GM12872 (cell line): ENCODE results near the gene FARP2.

ENCODE experiments used
- TF ChIP-seq, protein P1 (sequence below): IDR thresholded peaks from 3 replicates; pipeline ENCODE4 v1.5.1; 2011; ENCODE audit warnings: low read depth, mild to moderate bottlenecking, low read length, moderate library complexity; ENCODE audit not compliant: insufficient read depth

Gene FARP2, protein sequence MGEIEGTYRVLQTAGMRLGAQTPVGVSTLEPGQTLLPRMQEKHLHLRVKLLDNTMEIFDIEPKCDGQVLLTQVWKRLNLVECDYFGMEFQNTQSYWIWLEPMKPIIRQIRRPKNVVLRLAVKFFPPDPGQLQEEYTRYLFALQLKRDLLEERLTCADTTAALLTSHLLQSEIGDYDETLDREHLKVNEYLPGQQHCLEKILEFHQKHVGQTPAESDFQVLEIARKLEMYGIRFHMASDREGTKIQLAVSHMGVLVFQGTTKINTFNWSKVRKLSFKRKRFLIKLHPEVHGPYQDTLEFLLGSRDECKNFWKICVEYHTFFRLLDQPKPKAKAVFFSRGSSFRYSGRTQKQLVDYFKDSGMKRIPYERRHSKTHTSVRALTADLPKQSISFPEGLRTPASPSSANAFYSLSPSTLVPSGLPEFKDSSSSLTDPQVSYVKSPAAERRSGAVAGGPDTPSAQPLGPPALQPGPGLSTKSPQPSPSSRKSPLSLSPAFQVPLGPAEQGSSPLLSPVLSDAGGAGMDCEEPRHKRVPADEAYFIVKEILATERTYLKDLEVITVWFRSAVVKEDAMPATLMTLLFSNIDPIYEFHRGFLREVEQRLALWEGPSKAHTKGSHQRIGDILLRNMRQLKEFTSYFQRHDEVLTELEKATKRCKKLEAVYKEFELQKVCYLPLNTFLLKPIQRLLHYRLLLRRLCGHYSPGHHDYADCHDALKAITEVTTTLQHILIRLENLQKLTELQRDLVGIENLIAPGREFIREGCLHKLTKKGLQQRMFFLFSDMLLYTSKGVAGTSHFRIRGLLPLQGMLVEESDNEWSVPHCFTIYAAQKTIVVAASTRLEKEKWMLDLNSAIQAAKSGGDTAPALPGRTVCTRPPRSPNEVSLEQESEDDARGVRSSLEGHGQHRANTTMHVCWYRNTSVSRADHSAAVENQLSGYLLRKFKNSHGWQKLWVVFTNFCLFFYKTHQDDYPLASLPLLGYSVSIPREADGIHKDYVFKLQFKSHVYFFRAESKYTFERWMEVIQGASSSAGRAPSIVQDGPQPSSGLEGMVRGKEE

DNA sequence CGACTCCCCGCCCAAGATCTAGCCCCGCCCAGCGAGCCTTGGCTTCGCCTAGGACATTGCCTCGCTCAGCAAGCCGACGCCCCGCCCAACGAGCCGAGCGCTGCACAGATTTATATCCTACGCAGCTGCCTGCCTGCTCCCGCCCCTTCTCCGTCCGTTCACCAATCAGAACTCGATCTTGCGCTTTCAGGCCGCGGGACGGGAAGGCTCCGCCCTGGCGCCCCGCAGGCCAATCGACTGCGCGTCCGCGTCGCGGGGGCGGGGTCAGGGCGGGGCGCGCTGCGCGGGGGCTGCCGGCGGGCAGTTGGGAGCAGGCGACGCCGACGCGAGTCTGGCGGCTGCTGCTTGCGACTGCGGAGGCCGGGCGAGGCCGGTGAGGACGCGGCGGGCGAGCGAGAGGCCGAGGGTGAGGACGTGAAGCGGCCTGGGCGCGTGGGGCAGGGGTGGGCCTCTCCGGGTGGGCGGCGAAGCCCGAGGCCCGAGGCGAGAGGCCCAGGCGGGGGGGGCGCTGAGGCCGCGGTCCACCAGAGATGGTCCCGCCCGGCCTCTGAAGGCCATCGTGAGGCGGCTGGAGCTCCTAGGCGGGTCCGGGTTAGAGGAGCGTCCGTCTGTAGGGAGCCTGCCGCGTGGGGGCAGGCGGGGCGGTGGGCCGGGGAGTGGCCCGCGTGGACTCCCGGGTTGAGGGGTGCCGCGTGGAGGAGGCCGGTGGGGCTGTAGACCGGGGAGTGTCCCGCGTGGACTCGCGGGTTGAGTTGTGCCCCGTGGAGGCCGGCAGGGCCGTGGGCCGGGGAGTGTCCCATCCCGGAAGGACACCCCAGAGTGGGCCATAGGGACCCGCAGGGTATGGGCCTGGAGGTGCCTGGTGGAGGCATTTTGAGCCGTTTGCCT lies at the start of gene FARP2:
Gene FARP2 (plus strand): TSS at position 303 of the 888 bp plus-strand sequence. CDS start 16,823 bp downstream, outside the sequence.
- TF ChIP-seq, protein P1, sequence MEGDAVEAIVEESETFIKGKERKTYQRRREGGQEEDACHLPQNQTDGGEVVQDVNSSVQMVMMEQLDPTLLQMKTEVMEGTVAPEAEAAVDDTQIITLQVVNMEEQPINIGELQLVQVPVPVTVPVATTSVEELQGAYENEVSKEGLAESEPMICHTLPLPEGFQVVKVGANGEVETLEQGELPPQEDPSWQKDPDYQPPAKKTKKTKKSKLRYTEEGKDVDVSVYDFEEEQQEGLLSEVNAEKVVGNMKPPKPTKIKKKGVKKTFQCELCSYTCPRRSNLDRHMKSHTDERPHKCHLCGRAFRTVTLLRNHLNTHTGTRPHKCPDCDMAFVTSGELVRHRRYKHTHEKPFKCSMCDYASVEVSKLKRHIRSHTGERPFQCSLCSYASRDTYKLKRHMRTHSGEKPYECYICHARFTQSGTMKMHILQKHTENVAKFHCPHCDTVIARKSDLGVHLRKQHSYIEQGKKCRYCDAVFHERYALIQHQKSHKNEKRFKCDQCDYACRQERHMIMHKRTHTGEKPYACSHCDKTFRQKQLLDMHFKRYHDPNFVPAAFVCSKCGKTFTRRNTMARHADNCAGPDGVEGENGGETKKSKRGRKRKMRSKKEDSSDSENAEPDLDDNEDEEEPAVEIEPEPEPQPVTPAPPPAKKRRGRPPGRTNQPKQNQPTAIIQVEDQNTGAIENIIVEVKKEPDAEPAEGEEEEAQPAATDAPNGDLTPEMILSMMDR, result no peak

DNA sequence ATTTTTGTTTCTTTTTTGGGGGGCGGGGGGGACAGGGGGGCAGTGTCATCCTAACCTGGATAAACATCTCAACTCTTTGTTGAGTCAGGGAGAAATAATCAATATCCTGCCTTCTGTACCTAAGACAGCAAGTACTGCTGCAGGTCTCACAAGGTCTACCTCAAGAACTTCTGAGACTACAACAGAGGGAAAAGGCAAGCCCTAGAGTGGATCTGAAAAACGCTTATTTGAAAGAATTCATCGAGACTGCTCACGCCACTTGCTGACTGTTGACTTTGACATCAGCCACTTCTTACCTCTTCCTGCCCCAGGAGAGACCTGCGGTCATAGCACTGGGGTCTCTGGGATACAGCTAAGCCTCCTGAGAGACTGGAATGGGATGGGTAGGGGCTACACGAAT lies 49.0 kb upstream of the FARP2 start:
- TF ChIP-seq, protein P1, result no peak

DNA sequence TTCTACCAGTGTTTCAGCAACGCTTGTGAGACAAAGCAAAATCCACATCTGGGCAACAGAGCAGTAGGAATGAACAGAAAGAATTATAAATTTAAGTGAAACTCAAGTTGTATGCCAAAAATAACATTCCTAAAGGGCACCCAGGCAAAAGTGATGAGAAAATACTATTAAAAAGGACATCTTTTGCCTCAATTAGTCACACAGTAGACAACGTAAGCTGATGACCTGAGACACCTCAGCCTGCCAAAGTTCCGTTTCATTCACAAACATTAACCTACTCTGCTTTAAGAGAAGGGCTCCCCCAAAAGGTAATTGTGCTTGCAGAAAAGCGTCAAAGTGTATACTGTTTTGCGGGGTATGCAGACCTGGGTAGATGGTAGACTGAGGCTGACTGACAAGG lies 47.8 kb upstream of the FARP2 start:
- TF ChIP-seq, protein P1, result no peak

DNA sequence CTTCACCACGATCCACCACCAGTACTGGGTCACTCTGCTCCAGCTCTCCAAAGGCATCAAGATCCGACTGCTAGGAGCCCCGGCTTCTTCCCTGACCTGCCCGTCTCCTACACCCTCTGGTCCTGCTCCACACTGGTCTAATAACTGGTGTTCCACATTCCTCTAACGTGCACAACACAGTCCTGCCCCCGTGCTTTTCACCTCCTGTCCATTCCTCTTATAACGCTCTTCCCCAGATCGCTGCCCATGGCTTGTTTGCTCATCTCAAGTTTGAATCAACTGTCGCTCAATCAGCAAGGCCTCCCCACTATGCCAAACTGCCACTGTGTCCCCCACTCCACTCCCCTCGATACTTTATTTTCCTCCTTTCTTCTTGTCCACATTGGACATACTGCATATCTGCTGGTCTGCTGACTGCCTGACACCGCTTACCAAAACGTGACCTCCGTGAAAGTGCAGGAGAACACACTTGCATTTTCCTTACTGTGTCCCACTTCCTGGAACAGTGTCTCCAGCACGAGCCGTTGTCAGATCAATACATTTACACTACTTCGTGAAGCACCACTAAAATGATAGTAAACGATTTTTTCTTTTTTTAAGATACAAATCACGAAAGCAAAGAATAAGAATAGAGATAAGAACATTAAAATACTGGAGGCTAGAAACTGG lies 47.1 kb upstream of the FARP2 start:
- TF ChIP-seq, protein P1, result no peak

DNA sequence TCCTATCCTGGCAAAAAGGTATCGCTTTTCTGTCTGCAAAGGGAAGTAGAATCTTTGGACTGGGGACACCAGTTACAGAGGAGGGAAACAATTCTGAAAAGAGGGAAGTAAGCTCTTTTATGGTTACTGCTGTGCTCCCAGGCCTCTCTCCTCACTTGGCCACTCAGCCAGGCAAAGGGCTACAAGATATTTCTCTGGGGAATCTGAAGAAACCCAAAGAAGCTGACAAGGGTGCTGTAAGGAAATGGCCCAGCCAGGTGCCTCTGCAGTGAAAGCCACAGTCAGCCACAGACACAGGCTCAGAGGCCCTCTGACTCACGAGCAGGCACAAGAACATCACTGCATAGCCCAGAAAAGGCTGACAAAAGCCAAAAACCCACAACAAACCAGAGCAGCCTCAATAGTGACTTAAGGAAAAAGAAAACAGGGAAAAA lies 46.4 kb upstream of the FARP2 start:
- TF ChIP-seq, protein P1, result no peak

DNA sequence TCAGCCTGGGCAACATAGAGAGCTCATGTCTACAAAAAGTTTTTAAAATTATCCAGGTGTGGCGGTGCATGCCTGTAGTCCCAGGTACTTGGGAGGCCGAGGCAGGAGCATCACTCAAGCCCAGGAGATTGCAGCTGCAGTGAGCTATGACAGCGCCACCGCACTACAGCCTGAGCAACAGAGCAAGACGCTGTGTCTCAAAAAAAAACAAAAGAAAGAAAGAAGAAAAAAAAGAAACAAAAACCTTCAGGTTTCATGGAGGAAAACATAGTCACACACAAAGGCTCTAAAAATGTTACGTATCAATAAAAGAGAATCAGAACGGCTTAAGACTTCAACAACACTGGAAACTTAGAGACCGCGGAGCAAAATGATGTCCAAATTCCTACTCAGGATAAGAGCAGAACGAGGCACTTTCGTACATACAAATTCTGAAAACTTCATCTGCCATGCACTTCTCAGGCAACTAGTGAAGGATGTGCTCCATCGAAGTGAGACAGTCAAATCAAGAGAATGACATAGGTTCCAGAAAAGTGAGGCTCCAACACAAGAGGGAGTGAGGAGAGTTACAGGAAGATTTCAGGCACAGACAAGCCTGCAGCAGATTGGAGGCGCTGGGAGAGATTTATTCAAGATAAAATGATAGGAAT lies 45.0 kb upstream of the FARP2 start:
- TF ChIP-seq, protein P1, result peak; percentile 27; the same call in 2 of the 3 replicates
